Ammon's horn (tissue), 1 donor: Measurements from ENCODE around the gene MYH11.
"Not testable (repeated sequence)": the region's sequence is repeated elsewhere in the genome, so short reads cannot be mapped to it uniquely, and the experiment has no call there.

ENCODE experiments used
- DNase-seq: peaks from one replicate; pipeline ENCODE4 v3.0.0-alpha.2; 2016; ENCODE audit warnings: low spot score

The MYH11 gene

GRCh38 chr16:15839204-15839603 lies 17.6 kb downstream of the MYH11 start:
- DNase-seq, result not testable (repeated sequence)

DNA sequence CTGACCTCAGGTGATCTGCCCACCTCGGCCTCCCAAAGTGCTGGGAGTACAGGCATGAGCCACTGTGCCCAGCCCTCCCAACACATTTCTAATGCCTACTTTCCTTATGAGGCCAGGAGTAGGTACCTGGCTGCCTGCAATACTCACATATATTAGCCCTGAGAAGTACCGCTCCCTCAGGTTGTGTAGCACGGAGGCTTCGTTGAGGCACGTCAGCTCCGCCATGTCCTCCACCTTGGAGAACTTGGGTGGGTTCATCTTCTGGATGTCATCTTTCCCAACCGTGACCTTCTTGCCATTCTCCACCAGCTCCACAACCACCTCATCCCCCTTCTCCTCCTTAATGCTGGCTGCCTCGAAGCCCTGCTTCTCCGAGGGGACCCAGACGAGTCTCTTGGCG lies 19.1 kb downstream of the MYH11 start:
- DNase-seq, result no peak

- no peak for DNase-seq
Observed at GRCh38 chr16:15836965-15837611, 19.7 kb downstream of the MYH11 start.

DNA sequence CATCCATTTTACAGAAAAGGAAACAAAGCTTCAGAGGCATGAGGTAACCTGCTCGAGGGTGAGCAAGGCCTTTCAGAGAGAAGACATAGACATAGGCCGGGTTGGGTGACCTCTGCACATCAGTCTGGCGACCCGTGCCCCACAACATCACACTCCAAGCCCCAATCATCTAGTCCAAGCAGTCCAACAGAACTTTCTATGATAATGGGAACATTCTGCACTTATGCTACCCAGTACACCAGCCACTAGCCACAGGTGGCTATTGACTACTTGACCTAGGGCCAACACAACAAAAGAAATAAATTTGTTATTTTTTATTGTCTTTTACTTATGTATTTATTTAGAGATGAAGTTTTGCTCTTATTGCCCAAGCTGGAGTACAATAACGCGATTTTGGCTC lies 20.8 kb downstream of the MYH11 start:
- DNase-seq, result no peak

GRCh38 chr16:15835136-15835878 lies 21.5 kb downstream of the MYH11 start:
- DNase-seq, result no peak

DNA sequence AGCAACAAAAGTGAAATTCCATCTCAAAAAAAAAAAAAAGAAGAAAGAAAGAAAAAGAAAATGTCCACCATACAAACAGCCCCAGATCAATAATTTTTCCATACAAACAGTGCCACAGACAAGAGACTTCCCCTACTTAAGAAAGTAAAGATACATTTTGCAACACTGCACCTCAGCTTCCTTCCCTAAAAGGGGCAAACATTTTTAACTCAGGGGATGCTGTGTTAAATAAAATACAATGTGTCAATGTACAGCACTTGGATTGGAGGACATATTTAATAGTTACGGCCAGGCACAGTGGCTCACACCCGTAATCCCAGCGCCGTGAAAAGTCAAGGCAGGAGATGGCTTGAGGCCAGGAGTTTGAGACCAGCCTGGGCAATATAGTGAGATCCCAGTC lies 22.3 kb downstream of the MYH11 start:
- no peak for DNase-seq

DNA sequence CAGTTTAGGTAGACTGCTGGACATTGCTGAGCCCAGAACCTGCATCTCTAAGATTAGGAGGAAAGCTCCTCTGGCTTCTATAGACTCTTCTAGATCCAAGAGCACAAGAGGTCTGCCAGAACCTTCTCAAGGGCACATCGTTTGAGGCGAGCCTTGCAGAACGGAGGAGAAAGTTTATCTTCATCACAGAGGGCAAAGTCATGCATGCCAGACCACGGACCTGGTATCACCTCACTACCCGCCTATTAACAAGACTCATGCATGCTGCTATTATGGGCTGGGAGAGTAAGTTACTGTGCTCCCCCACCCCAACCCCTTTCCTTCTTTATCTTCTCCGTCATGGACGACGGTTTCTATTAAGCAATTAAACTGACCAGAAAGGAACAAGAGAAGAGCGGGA lies 23.3 kb downstream of the MYH11 start:
- DNase-seq, result no peak

DNA sequence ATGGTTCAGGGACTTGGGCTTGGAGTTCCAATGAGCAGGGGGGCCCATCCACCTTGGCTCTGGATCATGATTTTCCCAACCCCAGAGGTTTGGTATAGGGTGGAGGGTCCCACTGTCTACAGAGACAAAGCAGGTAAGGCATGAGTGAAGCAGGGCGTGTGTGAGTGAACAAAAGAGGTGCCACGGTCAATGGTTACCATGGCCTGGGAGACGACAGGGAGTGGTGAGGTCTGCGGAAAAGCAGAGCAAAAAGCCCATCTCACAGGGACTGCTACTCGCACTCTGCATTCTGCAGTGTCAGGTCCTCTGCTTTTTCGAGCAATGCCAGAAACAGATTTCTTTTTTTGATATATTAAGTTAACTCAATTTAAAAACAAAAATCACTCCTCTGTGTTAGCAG lies 24.6 kb downstream of the MYH11 start:
- DNase-seq, result no peak

DNA sequence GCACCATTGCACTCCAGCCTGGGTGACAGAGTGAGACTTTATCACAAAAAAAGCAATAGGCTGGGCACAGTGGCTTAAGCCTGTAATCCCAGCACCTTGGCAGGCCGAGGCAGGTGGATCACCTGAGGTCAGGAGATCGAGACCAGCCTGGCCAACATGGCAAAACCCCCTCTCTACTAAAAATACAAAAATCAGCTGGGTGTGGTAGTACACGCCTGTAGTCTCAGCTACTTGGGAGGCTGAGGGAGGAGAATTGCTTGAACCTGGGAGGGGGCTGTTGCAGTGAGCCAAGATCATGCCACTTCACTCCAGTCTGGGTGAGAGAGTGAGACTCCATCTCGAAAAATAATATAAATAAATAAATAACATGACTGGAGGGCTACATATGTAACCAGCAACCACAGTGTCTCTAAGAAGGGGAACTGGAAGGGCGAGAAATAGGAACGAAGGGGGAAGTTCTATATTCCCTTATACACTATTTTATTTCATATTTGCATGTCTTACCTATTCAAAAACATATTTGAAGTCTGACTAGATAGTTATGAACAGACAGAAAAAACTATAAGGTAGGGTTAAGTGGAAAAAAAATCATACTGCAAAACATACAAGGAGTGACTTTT lies 25.9 kb downstream of the MYH11 start:
- DNase-seq, result no peak

DNA sequence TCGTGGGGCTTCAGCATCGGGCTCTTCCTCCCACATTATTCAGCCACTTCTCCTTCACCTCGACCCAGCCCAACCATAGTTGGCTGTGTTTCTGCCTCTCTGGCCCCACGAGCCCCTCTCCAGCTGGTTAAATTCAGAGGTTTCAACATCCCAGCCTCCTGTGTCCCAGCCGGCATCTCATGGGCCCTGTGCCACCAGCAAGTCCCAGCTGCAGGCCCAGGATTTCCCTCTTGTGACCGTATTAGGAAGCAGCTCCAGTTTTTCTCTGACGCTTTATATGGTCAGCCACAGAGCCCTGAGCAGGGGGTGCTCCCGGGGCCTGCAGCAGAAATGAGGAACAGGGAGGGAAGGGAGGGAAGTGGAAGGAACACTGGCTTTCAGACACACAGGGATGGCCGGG lies 27.4 kb downstream of the MYH11 start:
- peak; percentile 9 for DNase-seq

GRCh38 chr16:15827709-15828343 lies 29.0 kb downstream of the MYH11 start:
- no peak for DNase-seq

DNA sequence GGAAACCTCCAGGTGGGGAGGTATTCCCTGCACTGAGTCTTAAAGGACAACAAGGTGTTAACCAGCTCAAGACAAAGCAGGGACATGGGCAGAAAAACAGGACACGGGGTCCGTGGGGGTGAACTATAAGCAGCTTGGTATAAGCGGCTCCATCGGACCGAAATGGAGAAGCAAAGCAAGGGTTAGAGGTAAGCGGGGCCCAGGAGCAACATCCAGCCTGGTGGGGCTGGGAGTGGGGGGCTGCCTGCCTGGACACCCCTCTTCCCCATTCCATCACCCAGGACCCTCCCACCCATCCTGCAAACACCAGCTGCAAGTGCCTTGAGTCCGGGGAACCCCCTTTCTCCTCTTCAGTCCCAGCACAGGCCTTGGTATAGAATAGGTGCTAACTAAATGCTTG lies 29.5 kb downstream of the MYH11 start:
- no peak for DNase-seq

DNA sequence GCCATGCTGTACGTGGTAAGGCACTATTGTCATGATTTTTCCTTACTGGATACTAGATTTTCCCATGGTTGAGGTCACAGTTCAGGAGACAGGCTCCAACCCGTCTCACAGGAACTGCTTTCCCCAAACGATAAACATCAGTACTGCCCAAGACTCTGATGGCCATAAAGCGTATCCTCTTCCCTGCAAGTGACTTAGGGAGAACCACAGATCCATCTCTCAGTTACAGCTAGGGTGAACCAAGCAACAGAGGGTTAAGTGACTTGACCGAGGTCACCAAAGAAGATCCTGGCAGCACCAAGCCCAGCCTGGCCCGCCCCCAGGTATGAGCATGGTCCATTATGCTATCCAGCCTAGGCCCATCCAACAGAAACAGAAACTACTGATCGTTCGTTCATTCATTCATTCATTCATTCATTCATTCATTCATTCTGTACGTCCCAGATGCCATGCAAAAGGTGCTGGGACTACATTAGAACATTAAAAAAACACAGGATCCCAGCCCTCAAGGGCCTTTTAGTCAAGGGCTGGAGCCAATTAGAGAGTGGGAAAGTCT lies 31.0 kb downstream of the MYH11 start:
- DNase-seq, result no peak

- peak; percentile 5 for DNase-seq
Observed at GRCh38 chr16:15822957-15823356, 33.9 kb downstream of the MYH11 start.

GRCh38 chr16:15820837-15821236 lies 36.0 kb downstream of the MYH11 start:
- DNase-seq, result no peak

GRCh38 chr16:15819046-15819445 lies 37.8 kb downstream of the MYH11 start:
- DNase-seq, result no peak

- no peak for DNase-seq
Observed at GRCh38 chr16:15817446-15817845, 39.4 kb downstream of the MYH11 start.

- no peak for DNase-seq
Observed at GRCh38 chr16:15816228-15816627, 40.6 kb downstream of the MYH11 start.

- DNase-seq, result not testable (repeated sequence)
Observed at GRCh38 chr16:15812401-15812750, 44.5 kb downstream of the MYH11 start.

DNA sequence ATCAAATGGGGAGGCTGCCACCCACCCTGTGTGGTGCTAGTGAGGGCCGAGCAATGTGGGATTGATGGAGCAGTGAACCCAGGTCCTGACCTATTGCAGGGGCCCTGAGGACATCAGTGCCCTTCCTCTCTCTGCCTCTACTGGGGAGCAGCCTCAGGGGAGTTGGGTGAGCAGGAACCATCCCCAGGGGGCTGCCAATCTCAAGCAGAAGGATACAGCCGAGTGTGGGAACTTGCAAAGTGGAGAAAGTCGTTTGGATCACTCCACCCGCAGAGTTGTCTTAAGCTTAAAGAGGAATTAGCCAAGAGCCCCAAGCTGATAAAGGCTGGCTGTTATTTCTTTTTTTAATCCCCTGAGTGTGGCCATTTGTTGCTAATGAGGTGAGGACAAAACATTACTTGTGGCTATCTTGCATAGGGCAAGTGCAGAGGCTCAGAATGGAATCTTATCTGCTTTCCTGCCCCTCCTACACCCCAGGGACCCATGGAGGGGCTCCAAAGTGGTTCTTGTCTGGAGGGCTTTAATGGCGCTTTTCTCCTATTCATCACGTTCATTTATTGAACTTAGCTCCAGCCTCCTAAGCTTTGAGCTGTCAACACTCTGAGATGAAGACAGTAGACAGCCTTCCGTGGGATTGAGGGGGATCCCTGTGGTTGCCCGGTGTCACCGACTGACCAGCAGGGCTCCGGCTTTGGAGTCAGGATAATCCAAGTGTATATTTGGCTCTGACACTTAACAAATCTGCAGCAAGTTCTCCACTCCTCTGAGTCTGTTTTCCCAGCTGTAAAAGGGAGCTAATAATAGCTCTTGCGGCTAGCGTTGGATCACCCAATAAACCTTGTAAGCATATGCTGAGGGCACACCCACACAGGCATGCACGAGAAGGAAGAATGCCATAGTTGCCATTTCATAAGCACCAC lies 45.1 kb downstream of the MYH11 start:
- DNase-seq, result peak; percentile 4

- no peak for DNase-seq
Observed at GRCh38 chr16:15810949-15811348, 45.9 kb downstream of the MYH11 start.

- no peak for DNase-seq
Observed at GRCh38 chr16:15810411-15810810, 46.4 kb downstream of the MYH11 start.
